ENCODE measurements around the gene LOXL1.
"Not testable (repeated sequence)": the region's sequence is repeated elsewhere in the genome, so short reads cannot be mapped to it uniquely, and the experiment has no call there.

Gene LOXL1

DNA sequence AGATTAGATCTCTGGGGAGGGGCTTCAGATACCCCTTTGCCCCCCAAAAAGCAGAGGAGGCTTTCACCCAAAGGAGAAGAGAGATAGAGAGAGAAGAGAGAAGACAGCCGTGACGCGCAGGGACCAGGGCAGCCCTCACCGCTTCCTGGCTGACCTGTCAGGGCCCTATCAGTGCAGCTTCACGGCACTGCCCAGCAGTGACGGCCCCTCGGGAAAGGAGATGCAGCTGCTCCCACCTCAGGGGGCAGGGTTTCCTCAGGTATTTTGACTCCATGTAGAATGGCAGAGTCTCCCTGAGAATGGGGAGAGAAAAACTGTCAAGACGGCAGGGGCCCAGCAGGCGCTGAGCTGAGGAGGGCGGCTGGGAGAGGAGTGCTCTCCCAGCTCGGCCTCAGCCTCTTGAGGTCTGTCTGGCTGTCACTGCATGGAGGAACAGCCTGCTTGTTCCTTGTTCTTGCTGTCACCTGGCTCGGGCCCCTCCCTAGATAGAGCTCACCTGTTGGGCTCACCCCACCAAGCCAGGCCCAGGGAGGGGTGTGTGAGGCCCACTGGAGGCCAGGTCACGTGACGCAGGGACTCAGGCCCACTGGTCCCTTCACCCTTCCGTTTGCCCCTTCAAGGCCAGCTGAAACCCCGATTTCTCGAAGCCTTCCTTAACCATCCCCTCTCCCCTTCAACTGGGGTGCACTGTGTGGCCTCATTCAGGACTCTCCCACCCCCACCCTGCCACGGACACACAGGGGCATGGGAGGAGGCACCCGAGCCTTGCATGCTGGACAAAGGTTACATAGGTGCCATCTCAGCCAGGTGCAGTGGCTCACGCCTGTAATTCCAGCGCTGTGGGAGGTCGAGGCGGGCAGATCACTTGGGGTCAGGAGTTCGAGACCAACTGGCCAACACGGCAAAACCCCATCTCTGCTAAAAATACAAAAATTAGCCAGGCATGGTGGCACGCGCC lies 28.2 kb downstream of the LOXL1 start:
- ATAC-seq (no peak), DNase-seq (no peak)

DNA sequence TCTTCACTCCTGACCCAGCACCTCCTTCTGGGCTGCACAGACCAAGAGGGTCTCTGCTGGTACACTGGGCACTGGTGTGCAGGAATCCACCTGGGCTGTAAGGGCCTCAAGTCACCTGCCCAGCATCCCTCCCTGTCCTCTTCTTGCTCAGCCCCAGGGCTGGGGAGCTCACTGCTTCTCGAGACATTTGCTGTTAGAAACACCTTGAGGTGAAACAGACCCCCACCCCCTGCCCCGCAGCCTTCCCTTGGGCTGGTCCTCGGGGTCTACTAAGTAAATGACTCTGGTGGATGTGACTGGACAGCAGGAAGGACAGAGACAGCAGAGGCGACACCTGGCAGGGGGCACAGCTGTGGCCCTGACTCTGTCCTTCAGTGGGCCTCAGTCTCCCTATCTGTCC lies 29.1 kb downstream of the LOXL1 start:
- DNase-seq (no peak), ATAC-seq (no peak)

DNA sequence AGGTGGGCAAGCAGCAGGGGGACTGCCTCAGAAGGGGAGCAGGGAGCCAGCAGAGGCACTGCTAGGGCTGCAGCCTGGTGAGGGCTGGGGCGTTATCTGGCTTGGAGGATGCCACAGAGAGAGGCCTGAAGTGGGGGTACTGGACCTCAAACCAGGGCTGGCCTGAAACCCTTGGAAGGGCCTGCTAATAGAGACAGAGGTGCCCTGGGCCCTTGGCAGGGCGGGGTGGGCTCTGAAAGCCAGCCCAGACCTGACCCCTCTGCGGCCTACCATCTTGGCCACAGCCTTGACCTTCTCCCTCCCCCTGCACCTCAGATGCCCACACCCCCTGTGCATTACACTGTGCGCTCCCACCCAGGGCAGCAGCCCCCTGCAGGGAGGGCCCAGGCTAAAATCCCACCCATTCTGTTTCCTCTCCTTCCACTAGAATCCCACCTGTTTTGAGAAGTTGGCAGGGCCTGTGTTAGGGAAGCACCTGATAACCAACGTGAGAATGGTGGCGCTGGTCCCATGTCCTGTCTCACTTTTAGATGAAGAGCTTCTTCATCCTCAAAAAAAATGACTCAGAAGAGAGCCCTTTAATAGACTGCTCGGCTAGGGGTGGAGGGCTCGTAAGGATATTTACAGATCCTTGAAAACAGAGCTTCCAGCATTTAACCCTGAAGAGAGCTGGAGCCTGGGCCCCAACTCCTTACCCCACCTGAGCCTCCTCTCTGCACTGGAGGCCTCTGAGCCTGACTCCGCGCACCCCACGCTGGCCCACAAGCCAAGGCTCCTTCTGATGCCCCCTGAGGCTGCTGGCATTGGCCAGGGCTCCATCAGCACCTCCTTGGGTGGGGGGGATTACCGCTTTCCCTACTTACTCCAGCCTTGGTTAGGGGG lies 29.8 kb downstream of the LOXL1 start:
- DNase-seq (no peak), ATAC-seq (no peak)

DNA sequence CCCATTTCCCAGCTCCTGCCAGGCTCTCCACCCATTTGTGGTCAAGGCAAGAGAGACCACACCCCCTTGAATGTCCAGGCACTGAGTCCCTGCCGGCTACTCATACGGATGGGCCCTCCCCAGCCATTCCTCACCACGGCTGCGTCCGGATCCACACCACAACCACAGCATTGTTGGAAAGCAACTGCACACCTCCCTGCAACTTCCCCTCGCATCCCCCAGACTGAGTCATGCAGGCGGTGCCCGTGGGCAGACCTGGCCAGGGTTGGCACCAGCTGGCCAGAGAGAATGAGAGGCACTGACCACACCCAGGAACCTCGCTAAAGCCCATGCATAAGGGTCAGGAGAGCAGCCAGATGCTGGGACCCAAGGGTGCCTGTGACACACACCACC lies 30.5 kb downstream of the LOXL1 start:
- DNase-seq: no peak
- ATAC-seq: no peak

DNA sequence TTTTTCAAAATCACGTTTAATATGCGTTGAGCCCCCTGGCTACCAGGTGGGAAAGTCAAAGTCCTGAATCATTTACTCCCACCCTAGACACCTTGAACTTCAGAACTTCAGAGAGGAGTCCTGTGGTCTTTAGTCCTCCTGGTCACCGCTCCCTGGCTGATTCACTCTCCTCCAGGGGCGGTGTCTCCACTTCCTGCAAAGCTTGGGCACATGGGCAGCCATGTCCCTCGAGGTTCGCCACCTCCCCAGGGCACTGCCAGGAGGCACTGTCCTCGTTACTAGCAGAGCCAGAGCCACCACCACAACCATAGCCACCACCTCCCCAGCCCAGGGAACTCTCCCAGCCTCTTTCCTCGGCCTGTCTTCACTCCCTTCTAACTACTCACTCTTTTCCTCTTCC lies 31.0 kb downstream of the LOXL1 start:
- ATAC-seq (no peak), DNase-seq (no peak)

DNA sequence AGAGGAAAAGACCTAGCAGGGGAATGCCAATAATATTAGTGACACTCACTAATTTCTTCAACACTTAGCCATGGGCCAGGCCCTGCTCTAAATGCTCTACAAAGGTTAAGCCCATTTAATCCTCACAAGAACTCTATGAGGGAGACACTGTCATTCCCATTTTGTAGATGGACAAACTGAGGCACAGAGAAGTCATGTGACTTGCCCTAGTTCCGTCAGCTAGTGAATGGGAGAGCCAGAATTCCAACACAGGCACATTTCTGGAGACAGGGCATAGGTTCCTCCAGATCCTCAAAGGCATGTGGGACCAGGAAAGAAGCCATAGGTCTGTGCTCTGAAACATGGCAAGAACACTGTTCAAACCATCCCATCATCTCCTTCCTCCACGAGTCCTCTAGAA lies 31.5 kb downstream of the LOXL1 start:
- ATAC-seq (no peak), DNase-seq (no peak)

DNA sequence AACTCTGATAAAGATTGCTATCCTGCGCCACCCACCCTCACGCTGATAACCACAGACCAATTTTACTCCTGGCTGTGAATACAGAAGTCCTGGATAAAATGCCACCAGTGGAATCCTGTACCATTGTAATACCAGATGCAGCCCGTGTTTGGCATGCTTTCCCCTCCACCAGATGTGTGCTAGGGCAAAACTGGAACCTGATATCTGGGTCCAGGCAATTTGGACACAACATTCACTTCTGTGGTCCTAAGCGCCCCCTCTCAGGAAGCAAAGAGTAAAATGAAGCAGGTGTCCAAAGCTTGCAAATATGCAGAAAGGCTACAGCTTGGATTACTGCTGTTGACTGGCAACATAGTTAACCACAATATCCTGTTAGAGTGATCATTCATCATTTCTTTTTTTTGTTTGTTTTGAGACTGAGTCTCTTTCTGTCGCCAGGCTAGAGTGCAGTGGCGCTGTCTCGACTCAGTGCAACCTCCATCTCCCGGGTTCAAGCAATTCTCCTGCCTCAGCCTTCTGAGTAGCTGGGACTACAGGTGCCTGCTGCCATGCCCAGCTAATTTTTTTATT lies 32.8 kb downstream of the LOXL1 start:
- peak; percentile 64 for ATAC-seq
- DNase-seq: no peak

DNA sequence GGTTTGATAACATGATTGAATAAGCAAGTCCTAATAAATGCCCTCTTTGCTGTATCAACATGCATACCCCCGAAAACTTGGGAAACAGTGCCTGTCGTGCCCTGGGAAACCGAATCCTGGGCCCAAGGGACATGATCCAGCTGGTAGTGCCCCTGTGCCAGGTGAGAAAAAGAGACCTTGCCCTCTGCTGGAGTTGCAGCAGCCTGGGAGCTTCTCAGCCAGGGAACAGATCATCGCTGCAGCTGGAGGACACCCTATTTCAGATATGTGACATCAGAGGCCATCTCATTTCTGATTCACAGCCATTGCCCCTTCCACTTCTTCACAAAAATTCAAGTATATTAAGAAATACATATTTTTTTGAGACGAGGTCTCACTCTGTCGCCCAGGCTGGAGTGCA lies 33.5 kb downstream of the LOXL1 start:
- ATAC-seq (no peak), DNase-seq (no peak)

DNA sequence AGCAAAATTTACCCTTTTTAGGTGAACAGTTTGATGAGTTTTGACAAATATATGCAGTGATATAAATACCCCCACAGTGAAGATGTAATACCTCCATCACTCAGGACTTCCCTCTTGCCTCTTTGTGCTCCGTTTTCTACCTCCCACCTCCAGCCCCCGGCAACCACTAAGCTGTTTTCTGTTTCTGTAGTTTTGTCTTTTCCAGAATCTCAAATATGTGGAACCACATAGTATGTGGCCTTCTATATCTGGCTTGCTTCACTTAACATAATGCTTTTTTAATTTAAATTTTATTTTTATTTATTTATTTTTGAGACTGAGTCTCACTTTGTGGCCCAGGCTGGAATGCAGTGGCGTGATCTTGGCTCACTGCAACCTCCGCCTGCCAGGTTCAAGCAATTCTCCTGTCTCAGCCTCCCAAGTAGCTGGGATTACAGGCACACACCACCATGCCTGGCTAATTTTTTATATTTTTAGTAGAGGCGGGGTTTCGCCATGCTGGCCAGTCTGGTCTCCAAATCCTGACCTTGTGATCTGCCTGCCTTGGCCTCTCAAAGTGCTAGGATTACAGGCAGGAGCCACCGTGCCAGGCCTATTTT lies 34.3 kb downstream of the LOXL1 start:
- not testable (repeated sequence) for ATAC-seq, DNase-seq

DNA sequence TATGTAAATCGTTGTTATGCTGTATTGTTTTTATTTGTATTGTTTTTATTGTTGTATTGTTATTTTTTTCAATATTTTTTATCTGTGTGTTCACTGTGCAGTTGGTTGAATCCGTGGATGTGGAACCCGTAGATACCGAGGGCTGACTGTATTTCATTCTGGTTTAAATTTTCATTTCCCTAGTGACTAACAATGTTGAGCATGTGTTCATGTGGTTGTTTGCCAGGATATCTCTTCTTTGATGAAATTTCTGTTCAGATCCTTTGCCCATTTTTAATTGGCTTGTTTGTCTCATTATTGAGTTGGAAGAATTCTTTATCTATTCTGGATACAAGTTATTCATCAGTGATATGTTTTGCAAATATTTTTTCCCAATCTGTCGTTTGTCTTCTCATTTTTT lies 36.2 kb downstream of the LOXL1 start:
- DNase-seq: no peak
- ATAC-seq: no peak

DNA sequence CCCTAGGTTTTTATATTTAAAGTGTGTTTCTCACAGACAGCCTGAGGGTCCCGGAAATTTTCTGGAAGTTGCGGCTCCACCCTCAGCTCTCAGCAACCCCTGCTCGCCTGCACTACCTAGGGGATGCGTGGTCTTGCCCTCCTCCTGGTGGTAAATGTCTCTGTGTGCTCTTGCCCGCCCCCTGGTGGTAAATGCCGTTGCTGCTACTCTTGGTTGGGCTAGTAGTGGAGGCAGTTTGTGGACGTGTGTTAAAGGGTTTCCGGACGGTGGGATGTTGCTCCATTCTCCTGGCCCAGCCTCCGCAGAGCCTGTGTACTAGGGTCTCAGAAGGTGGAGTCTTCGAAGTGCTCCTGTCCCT lies 38.5 kb downstream of the LOXL1 start:
- ATAC-seq: peak; percentile 77
- DNase-seq: peak; percentile 91

DNA sequence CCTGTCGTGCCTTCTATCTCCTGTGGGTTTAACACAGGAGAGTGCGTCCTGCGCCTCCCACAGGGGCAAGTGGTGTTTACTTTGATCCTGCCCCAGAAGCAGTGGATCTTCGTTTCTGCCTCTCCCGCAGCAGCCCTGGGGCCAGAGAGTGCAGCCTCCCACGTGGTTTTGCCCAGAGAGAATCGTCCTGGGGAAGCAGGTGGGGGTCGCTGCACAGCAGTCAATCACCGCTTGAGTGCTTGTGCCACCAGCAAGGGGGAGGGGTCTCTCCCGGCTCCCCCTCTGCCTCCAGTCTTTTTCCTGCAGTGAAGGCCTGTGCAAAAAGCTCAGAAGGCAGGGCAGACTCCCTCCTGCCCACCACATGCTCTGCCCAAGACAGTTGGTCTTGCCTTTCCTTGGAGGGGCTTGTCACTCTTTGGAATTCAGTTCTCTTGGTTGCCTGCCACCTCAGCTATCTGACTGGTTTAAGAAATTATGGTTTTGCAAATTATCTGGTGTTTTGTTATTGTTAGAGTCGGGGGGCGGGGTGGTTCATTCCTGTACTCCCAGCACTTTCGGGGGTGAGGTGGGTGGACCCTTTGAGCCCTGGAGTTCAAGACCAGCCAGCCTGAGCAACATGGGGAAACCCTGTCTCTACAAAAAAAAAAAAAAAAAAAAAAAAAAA lies 39.0 kb downstream of the LOXL1 start:
- DNase-seq (peak; percentile 68), ATAC-seq (peak; percentile 75)

DNA sequence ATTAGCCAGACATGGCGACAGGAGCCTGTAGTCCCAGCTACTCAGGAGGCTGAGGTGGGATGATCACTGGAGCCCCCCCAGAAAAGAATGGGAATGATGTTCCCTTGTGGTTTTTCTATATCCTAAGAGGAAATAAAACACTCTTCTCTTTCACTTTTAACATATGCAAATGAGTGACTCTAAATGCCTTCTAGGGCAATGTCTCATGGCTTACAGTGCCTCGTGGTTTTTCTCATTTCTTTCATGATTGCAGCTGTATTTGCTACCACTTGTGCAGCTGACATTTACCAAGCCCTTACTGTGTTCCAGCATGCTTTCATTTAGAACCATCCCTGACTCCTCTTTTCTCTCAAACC lies 39.5 kb downstream of the LOXL1 start:
- ATAC-seq (peak; percentile 90), DNase-seq (no peak)

DNA sequence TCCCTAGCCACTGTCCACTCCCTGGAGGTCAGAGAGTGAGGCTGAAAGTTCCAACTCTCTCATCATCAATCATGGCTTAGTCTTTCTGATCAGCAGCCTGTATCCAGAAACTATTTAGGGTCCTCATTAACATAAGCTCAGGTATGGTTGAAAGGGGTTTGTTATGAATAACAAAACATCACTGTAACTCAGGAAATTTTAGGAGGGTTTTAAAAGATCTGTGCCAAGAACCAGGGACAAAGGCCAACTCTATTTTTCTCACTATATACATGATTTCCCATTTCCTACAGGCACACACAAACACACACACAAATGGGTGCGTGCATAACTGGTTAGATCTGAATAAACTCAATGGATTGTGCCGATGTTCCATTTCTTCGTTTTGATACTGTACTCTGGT lies 42.2 kb downstream of the LOXL1 start:
- DNase-seq: no peak
- ATAC-seq: no peak

DNA sequence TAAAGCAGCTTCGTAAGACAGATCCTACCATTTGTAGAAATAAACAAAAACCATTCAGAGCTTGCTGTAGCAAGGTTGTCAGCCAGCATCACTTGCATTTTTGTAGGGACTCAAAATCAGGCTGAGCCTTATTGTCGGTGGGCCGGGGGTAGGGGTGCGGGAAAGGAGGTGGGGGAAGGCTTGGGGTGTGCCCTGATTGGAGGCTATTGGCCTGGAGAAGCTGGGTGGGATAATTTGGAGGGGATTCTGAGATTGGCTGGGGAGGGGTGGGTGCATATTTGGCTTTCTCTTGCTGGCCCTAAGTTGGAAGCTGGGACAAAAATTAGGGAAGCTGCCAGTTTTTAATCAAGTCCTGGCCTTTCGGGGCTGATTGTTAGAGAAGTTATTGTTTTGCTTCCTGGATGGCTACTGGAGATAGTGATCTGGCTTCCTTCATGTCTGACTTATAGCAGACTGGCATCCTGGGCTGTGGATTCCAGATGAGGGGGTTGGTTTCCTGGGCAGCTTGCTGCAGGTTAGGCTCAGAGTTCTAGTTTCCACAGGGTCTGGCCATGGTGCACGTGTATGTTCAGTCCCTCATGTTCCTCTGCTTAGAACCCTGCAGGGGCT lies 43.0 kb downstream of the LOXL1 start:
- DNase-seq (no peak), ATAC-seq (no peak)

DNA sequence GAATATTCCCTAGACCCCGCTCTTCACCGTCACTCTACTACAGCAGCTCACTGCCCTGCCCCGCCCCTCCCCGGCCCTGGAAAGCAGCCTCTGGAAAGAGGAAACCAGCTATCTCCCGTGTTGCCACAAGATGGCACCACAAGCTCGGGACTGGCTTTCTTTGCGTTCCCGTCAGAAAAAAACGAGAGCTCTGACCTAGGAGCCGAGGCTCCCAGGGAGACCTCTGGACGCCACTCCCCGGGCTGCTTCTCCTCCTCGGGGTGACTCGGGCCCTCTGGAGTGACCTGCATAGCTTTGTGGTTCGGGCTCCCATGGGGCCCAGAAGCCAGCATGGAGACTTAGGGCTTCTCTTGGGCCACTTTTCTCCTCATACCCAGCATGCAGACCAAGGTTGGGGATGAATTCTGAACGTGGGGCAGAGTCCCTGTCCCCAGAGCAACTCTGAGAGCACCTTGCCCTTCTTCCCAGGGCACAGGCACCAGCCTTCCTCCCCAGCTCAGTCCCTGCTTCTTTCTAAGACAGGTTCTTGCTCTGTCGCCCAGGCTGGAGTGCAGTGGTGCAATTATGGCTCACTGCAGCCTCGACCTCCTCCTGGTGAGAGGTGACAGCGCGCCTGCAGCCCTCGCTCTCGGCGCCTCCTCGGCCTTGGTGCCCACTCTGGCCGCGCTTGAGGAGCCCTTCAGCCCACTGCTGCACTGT lies 46.9 kb downstream of the LOXL1 start:
- ATAC-seq: peak; percentile 87
- peak; percentile 83 for DNase-seq

DNA sequence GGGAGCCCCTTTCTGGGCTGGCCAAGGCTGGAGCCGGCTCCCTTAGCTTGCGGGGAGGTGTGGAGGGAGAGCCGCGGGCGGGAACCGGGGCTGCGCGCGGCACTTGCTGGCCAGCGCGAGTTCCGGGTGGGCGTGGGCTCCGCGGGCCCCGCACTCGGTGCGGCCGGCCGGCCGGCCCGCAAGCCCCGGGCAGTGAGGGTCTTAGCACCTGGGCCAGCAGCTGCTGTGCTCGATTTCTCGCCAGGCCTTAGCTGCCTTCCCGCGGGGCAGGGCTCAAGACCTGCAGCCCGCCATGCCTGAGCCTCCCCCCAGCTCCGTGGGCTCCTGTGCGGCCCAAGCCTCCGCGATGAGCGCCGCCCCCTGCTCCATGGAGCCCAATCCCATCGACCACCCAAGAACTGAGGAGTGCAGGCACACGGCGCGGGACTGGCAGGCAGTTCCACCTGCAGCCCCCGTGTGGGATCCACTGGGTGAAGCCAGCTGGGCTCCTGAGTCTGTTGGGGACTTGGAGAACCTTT lies 47.5 kb downstream of the LOXL1 start:
- DNase-seq, ATAC-seq: not testable (repeated sequence)

DNA sequence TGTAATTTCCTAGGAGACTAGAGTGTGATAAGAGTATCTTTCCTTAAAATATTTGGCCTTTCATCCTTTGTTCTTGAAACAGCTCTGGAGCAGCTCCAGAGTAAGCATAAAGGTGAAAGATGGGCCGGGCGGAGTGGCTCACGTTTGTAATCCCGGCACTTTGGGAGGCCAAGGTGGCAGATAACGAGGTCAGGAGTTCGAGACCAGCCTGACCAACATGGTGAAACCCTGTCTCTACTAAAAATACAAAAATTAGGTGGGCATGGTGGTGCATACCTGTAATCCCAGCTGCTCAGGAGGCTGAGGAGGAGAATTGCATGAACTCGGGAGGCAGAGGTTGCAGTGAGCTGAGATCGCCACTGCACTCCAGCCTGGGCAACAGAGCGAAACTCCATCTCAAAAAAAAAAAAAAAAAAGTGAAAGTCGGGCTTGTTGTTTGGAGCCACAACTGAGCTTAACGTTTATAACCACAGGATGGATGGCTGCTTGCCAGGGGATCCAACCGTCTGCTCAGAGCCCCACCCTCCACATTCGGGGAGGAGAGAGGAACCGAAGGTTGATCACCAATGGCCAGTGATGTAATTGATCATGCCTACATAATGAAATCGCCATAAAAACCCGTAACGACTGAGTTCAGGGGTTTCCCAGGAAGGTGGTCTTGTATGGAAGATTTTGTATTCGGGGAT lies 49.3 kb downstream of the LOXL1 start:
- not testable (repeated sequence) for ATAC-seq
- peak; percentile 41 for DNase-seq

DNA sequence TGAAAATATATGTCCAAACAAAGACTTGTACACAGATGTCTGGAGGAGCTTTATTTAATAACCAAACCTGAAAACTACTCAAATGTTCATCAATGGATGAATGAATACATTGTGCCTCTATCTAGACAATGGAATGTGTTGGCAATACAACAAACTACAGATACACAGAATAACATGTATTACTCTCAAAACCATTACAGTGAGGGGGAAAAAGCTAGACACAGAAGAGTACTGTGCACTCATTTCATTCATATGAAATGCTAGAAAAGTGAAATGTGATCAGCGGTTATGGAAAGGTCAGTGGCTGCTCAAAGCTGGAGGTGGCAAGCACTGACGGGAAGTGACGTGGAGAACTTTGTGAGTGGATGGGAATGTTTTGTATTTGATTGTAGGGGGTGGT lies 52.6 kb downstream of the LOXL1 start:
- ATAC-seq (no peak), DNase-seq (no peak)

DNA sequence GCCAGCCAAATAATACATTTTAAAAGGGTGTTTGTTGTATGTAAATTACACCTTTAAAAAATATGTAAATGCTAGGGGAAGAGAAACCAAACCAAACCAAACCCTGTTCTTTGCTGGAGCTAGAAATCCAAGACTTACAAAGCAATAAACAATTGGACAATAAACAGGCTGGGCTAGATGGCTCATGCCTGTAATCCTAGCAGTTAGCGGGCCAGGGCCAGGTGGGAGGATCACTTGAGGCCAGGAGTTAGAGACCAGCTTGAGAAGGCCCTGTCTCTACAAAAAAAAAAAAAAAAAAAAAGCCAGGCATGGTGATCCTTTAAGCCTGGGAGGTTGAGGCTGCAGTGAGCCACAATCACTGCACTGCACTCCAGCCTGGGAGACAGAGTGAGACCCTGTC lies 53.4 kb downstream of the LOXL1 start:
- no peak for DNase-seq
- no peak for ATAC-seq
